ENCODE results near the gene KIF26B.
A peak's percentile ranks its signal among the peaks of the same experiment; 100 is the strongest.

The KIF26B gene

GRCh38 chr1:245591346-245592188 is 436.8 kb downstream of the KIF26B start:
- no peak for TF ChIP-seq CTCF (IDR thresholded peaks at IDR 0.05; ENCODE audit: low read depth, low read length, missing control alignments)
- H3K4me3 ChIP-seq (replicated peaks; ENCODE audit: low read depth, low read length) = no peak overlapping the region
- no peak for DNase-seq (ENCODE audit: extremely low read depth, low read depth)

- H3K4me3 ChIP-seq (replicated peaks; ENCODE audit: low read depth, low read length) = no peak overlapping the region
- no peak for TF ChIP-seq CTCF (IDR thresholded peaks at IDR 0.05; ENCODE audit: low read depth, low read length, missing control alignments)
- DNase-seq (ENCODE audit: extremely low read depth, low read depth) = no peak
Observed at GRCh38 chr1:245592189-245592460, 437.3 kb downstream of the KIF26B start.

- no peak overlapping the region for H3K4me3 ChIP-seq (replicated peaks; ENCODE audit: low read depth, low read length)
- no peak for DNase-seq (ENCODE audit: extremely low read depth, low read depth)
- no peak for TF ChIP-seq CTCF (IDR thresholded peaks at IDR 0.05; ENCODE audit: low read depth, low read length, missing control alignments)
Observed at GRCh38 chr1:245598524-245599305, 443.9 kb downstream of the KIF26B start.

GRCh38 chr1:245599371-245600174 is 444.8 kb downstream of the KIF26B start:
- no peak for TF ChIP-seq CTCF (IDR thresholded peaks at IDR 0.05; ENCODE audit: low read depth, low read length, missing control alignments)
- H3K4me3 ChIP-seq (replicated peaks; ENCODE audit: low read depth, low read length) = no peak overlapping the region
- peak; percentile 48 for DNase-seq (ENCODE audit: extremely low read depth, low read depth)

GRCh38 chr1:245600658-245601057 is 445.9 kb downstream of the KIF26B start:
- no peak for TF ChIP-seq CTCF (IDR thresholded peaks at IDR 0.05; ENCODE audit: low read depth, low read length, missing control alignments)
- DNase-seq (ENCODE audit: extremely low read depth, low read depth) = no peak
- H3K4me3 ChIP-seq (replicated peaks; ENCODE audit: low read depth, low read length) = no peak overlapping the region

- TF ChIP-seq CTCF (IDR thresholded peaks at IDR 0.05; ENCODE audit: low read depth, low read length, missing control alignments) = no peak
- DNase-seq (ENCODE audit: extremely low read depth, low read depth) = no peak
- no peak overlapping the region for H3K4me3 ChIP-seq (replicated peaks; ENCODE audit: low read depth, low read length)
Observed at GRCh38 chr1:245603311-245603865, 448.6 kb downstream of the KIF26B start.

All from HFF-Myc (cell line).